Measurements from ENCODE around the gene KDM6B. TPM values are rescaled to one million over a fixed set of nuclear protein-coding genes. Genes with fewer than 3 reads are reported as not detected.

KDM6B gene
- total RNA-seq, 3 donors from 2014 or later, result 44.3 to 73.6 (median 54.6) TPM

DNA sequence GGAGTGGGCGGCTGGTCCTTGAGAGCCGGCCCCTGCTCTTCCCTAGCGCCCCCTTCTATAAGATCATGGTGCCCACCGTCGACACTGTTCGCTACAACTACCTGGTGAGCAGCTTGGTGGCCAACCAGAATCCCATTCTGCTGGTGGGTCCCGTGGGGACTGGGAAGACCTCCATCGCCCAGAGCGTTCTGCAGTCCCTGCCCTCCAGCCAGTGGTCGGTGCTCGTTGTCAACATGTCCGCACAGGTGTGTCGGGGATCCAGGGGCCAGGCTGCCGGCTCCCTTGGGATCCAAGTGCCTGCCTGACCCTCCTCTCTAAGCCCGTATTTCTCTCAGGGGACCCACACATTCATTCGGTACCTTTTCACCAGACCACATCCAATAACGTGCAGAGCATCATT lies 41.4 kb upstream of the KDM6B start:
- H3K4me1 ChIP-seq (ENCODE audit: low read depth), result no peaks in the 10 kb centered on the region
- ATAC-seq (no peak), DNase-seq (no peak)
- intact Hi-C loops (cut with DNase I, micrococcal nuclease), result no loop called here
- TF ChIP-seq, protein P1, sequence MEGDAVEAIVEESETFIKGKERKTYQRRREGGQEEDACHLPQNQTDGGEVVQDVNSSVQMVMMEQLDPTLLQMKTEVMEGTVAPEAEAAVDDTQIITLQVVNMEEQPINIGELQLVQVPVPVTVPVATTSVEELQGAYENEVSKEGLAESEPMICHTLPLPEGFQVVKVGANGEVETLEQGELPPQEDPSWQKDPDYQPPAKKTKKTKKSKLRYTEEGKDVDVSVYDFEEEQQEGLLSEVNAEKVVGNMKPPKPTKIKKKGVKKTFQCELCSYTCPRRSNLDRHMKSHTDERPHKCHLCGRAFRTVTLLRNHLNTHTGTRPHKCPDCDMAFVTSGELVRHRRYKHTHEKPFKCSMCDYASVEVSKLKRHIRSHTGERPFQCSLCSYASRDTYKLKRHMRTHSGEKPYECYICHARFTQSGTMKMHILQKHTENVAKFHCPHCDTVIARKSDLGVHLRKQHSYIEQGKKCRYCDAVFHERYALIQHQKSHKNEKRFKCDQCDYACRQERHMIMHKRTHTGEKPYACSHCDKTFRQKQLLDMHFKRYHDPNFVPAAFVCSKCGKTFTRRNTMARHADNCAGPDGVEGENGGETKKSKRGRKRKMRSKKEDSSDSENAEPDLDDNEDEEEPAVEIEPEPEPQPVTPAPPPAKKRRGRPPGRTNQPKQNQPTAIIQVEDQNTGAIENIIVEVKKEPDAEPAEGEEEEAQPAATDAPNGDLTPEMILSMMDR (IDR thresholded peaks at IDR 0.05), result no peak
- H3K4me3 ChIP-seq, result no peak overlapping the region
- no peaks in the 10 kb centered on the region for H3K9me3 ChIP-seq
- no peaks in the 10 kb centered on the region for H3K36me3 ChIP-seq (ENCODE audit: low read depth)

DNA sequence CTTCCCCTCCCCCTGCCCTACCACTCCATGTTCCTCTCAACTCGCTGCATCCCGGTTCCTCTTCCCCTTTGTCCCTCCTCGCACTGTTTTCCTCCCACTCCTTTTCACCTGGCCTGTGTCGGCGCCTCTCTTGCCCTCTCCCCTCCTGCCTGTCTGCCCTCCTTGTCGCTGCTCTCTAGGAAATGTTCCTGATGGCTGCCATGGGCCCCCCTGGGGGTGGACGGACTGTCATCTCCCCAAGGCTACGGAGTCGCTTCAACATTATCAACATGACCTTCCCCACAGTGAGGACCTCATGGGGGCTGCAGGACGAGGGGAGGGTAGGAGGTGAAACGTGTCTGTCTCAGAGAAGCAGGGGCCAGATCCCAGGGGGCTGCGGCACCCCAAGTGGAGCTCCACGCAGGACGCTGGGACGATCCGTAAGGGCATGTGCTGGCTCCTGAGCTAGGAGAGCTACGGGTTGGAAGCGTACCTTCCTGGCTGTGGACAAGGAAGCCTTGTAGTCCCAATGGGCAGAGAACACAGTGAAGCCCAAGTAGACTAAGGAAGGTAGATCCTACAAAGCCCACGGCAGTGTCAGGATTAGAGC lies 39.8 kb upstream of the KDM6B start:
- intact Hi-C loops (cut with DNase I, micrococcal nuclease), result no loop called here
- no peaks in the 10 kb centered on the region for H3K9me3 ChIP-seq
- H3K4me3 ChIP-seq, result no peak overlapping the region
- DNase-seq (no peak), ATAC-seq (no peak)
- no peaks in the 10 kb centered on the region for H3K4me1 ChIP-seq (ENCODE audit: low read depth)
- TF ChIP-seq, protein P1 (IDR thresholded peaks at IDR 0.05), result no peak
- H3K36me3 ChIP-seq (ENCODE audit: low read depth), result no peaks in the 10 kb centered on the region

DNA sequence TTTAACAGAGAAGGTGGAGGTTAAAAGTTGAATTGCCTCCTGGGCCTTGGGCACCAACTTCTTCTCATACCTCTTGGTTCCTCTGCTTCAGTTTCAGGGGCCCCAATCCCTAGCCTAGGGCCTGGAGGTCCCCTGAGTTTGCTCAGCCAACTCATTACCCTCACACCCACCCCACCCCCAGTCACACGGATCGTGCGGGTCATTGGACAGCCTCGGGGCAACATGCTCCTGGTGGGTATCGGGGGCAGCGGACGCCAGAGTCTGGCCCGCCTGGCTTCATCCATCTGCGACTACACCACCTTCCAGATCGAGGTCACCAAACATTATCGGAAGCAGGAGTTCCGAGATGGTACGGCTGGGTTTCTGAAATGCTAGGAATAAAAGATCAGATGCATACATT lies 36.0 kb upstream of the KDM6B start:
- TF ChIP-seq, protein P1 (IDR thresholded peaks at IDR 0.05), result no peak
- intact Hi-C loops (cut with DNase I, micrococcal nuclease), result no loop called here
- no peak for ATAC-seq

DNA sequence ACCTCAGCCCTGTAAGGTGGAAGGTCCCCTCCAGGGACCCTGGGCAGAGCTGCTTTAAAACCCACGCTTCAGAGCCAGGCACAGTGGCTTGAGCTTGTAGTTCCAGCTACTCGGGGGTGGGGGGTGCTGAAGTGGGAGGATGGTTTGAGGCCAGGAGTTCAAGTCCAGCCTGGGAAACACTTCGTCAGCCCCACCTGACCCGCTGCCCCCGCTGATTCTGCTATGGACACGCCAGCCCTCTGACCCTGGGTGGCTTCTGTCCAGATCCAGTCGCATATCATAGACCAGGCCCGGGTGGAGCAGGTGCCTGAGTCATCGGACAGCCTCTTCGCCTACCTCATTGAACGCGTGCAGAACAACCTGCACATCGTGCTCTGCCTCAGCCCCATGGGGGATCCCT lies 35.2 kb upstream of the KDM6B start:
- Histone ChIP-seq H3K4me1 (ENCODE audit: low read depth) (no peaks in the 10 kb centered on the region), H3K9me3 (no peaks in the 10 kb centered on the region), H3K36me3 (ENCODE audit: low read depth) (no peaks in the 10 kb centered on the region), H3K4me3 (no peak overlapping the region)
- TF ChIP-seq, protein P1 (IDR thresholded peaks at IDR 0.05), result no peak
- no peak for DNase-seq
- intact Hi-C loops (cut with DNase I, micrococcal nuclease), result no loop called here
- ATAC-seq, result no peak

More for the DNA sequence above, 36.0 kb upstream of the KDM6B start:
- H3K4me1 ChIP-seq (ENCODE audit: low read depth), result no peaks in the 10 kb centered on the region
- H3K36me3 ChIP-seq (ENCODE audit: low read depth), result no peaks in the 10 kb centered on the region
- H3K4me3 ChIP-seq, result no peak overlapping the region
- no peak for DNase-seq
- no peaks in the 10 kb centered on the region for H3K9me3 ChIP-seq

DNA sequence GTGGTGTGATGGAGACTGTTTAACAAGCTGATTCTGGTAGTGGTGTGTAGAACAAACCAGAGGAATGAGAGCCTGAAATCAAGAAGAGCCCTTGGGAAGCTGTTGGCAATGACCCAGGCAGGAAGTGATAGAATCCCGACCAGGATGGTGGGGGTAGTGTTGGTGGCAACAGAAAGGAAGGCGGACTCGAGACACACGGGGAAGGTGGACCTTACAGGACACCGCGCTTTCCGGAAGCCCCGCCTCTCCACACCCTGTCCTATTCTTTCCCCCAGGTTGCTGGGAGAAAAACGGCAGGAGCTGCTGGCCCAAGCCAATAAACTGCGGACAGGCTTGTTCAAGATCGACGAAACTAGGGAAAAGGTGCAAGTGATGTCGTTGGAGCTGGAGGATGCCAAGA lies 30.0 kb upstream of the KDM6B start:
- Histone ChIP-seq H3K4me1 (ENCODE audit: low read depth) (peaks cover 4% of the 10 kb centered on the region), H3K9me3 (no peaks in the 10 kb centered on the region), H3K36me3 (ENCODE audit: low read depth) (no peaks in the 10 kb centered on the region), H3K4me3 (no peak overlapping the region)
- intact Hi-C loops (cut with DNase I, micrococcal nuclease), result no loop called here
- ATAC-seq (peak; percentile 97), DNase-seq (peak; percentile 82 to 87 (median 86))
- TF ChIP-seq, protein P1 (IDR thresholded peaks at IDR 0.05), result no peak

DNA sequence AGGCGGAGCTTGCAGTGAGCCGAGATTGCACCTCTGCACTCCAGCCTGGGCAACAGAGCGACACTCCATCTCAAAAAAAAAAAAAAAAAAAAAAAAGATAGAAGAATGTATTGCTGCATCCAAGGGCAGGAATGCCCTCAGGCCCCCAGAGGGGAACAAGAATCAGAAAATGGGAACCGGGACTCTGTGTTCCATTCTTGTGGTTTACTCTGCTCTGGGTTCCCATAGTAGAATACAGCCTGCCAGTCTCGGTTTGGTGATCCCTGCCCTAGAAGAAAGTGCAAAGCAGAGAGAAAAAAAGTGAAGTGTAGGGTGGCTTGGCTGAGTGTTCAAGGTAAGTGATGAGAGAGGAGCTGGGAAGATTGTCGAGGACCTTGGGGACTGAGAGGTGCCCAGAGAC lies 27.4 kb upstream of the KDM6B start:
- Histone ChIP-seq H3K4me1 (ENCODE audit: low read depth) (peaks cover 4% of the 10 kb centered on the region), H3K4me3 (no peak overlapping the region), H3K36me3 (ENCODE audit: low read depth) (no peaks in the 10 kb centered on the region), H3K9me3 (no peaks in the 10 kb centered on the region)
- DNase-seq (no peak), ATAC-seq (no peak)
- intact Hi-C loops (cut with DNase I, micrococcal nuclease), result no loop called here
- TF ChIP-seq, protein P1 (IDR thresholded peaks at IDR 0.05), result no peak

Measured in mucosa of descending colon (tissue), 3 donors.